ENCODE results near the gene MAX.

The MAX gene

GRCh38 chr14:65102441-65103149, at the start of gene MAX:
TSS of gene MAX (minus strand) at chr14:65102517. CDS start at chr14:65102339, 178 bp downstream.
- peaks cover 28% of the 10 kb centered on the region for H3K4me1 Mint-ChIP-seq (ENCODE audit: low read depth)
- peak within 1 kb of the TSS; percentile 89 for H3K4me3 Mint-ChIP-seq
- peaks cover 5% of the 10 kb centered on the region for H3K27me3 Mint-ChIP-seq (ENCODE audit: low read depth)
- H3K36me3 Mint-ChIP-seq (ENCODE audit: low read depth), result peaks cover 19% of the 10 kb centered on the region
- peak within 1 kb of the TSS; percentile 99 for H3K27ac Mint-ChIP-seq
- no peaks in the 10 kb centered on the region for H3K9me3 Mint-ChIP-seq

- Mint-ChIP-seq H3K27me3 (ENCODE audit: low read depth) (peaks cover 23% of the 10 kb centered on the region), H3K9me3 (no peaks in the 10 kb centered on the region), H3K27ac (no peak overlapping the region), H3K4me3 (no peak overlapping the region), H3K36me3 (ENCODE audit: low read depth) (no peaks in the 10 kb centered on the region), H3K4me1 (ENCODE audit: low read depth) (no peaks in the 10 kb centered on the region)
Measured at GRCh38 chr14:65151609-65151956, 49.3 kb upstream of the MAX start.

- Mint-ChIP-seq H3K4me3 (no peak overlapping the region), H3K9me3 (no peaks in the 10 kb centered on the region), H3K27me3 (ENCODE audit: low read depth) (peaks cover 26% of the 10 kb centered on the region), H3K36me3 (ENCODE audit: low read depth) (no peaks in the 10 kb centered on the region), H3K27ac (no peak overlapping the region), H3K4me1 (ENCODE audit: low read depth) (no peaks in the 10 kb centered on the region)
Measured at GRCh38 chr14:65150898-65151608, 48.7 kb upstream of the MAX start.

GRCh38 chr14:65149116-65149515, 46.8 kb upstream of the MAX start:
- H3K27me3 Mint-ChIP-seq (ENCODE audit: low read depth), result peaks cover 31% of the 10 kb centered on the region
- no peak overlapping the region for H3K27ac Mint-ChIP-seq
- H3K36me3 Mint-ChIP-seq (ENCODE audit: low read depth), result no peaks in the 10 kb centered on the region
- no peaks in the 10 kb centered on the region for H3K4me1 Mint-ChIP-seq (ENCODE audit: low read depth)
- H3K4me3 Mint-ChIP-seq, result no peak overlapping the region
- no peaks in the 10 kb centered on the region for H3K9me3 Mint-ChIP-seq

GRCh38 chr14:65144170-65144569, 41.9 kb upstream of the MAX start:
- Mint-ChIP-seq H3K27me3 (ENCODE audit: low read depth) (peaks cover 44% of the 10 kb centered on the region), H3K9me3 (no peaks in the 10 kb centered on the region), H3K27ac (no peak overlapping the region), H3K36me3 (ENCODE audit: low read depth) (no peaks in the 10 kb centered on the region), H3K4me3 (no peak overlapping the region), H3K4me1 (ENCODE audit: low read depth) (no peaks in the 10 kb centered on the region)

GRCh38 chr14:65142914-65143625, 40.8 kb upstream of the MAX start:
- no peak overlapping the region for H3K4me3 Mint-ChIP-seq
- no peak overlapping the region for H3K27ac Mint-ChIP-seq
- H3K9me3 Mint-ChIP-seq, result no peaks in the 10 kb centered on the region
- peaks cover 36% of the 10 kb centered on the region for H3K27me3 Mint-ChIP-seq (ENCODE audit: low read depth)
- no peaks in the 10 kb centered on the region for H3K36me3 Mint-ChIP-seq (ENCODE audit: low read depth)
- H3K4me1 Mint-ChIP-seq (ENCODE audit: low read depth), result no peaks in the 10 kb centered on the region

GRCh38 chr14:65142429-65142828, 40.1 kb upstream of the MAX start:
- Mint-ChIP-seq H3K4me3 (no peak overlapping the region), H3K36me3 (ENCODE audit: low read depth) (no peaks in the 10 kb centered on the region), H3K27me3 (ENCODE audit: low read depth) (peaks cover 33% of the 10 kb centered on the region), H3K4me1 (ENCODE audit: low read depth) (no peaks in the 10 kb centered on the region), H3K9me3 (no peaks in the 10 kb centered on the region), H3K27ac (no peak overlapping the region)

- no peaks in the 10 kb centered on the region for H3K4me1 Mint-ChIP-seq (ENCODE audit: low read depth)
- H3K9me3 Mint-ChIP-seq, result no peaks in the 10 kb centered on the region
- no peaks in the 10 kb centered on the region for H3K36me3 Mint-ChIP-seq (ENCODE audit: low read depth)
- H3K27me3 Mint-ChIP-seq (ENCODE audit: low read depth), result peaks cover 33% of the 10 kb centered on the region
- H3K4me3 Mint-ChIP-seq, result no peak overlapping the region
- no peak overlapping the region for H3K27ac Mint-ChIP-seq
Measured at GRCh38 chr14:65141523-65141922, 39.2 kb upstream of the MAX start.

GRCh38 chr14:65137648-65138307, 35.5 kb upstream of the MAX start:
- Mint-ChIP-seq H3K36me3 (ENCODE audit: low read depth) (no peaks in the 10 kb centered on the region), H3K4me3 (no peak overlapping the region), H3K27me3 (ENCODE audit: low read depth) (peaks cover 9% of the 10 kb centered on the region), H3K9me3 (no peaks in the 10 kb centered on the region), H3K27ac (no peak overlapping the region), H3K4me1 (ENCODE audit: low read depth) (peaks cover 2% of the 10 kb centered on the region)

GRCh38 chr14:65134651-65135579, 32.6 kb upstream of the MAX start:
- H3K4me3 Mint-ChIP-seq, result no peak overlapping the region
- no peaks in the 10 kb centered on the region for H3K9me3 Mint-ChIP-seq
- H3K36me3 Mint-ChIP-seq (ENCODE audit: low read depth), result no peaks in the 10 kb centered on the region
- peak overlapping the region; percentile 12 for H3K27ac Mint-ChIP-seq
- peaks cover 2% of the 10 kb centered on the region for H3K4me1 Mint-ChIP-seq (ENCODE audit: low read depth)
- no peaks in the 10 kb centered on the region for H3K27me3 Mint-ChIP-seq (ENCODE audit: low read depth)

- Mint-ChIP-seq H3K4me1 (ENCODE audit: low read depth) (peaks cover 2% of the 10 kb centered on the region), H3K9me3 (no peaks in the 10 kb centered on the region), H3K27ac (no peak overlapping the region), H3K27me3 (ENCODE audit: low read depth) (peaks cover 8% of the 10 kb centered on the region), H3K4me3 (no peak overlapping the region), H3K36me3 (ENCODE audit: low read depth) (no peaks in the 10 kb centered on the region)
Measured at GRCh38 chr14:65132855-65133254, 30.5 kb upstream of the MAX start.

- H3K4me3 Mint-ChIP-seq, result no peak overlapping the region
- no peaks in the 10 kb centered on the region for H3K36me3 Mint-ChIP-seq (ENCODE audit: low read depth)
- no peaks in the 10 kb centered on the region for H3K9me3 Mint-ChIP-seq
- peaks cover 2% of the 10 kb centered on the region for H3K4me1 Mint-ChIP-seq (ENCODE audit: low read depth)
- H3K27me3 Mint-ChIP-seq (ENCODE audit: low read depth), result peaks cover 17% of the 10 kb centered on the region
- no peak overlapping the region for H3K27ac Mint-ChIP-seq
Measured at GRCh38 chr14:65131301-65131701, 29.0 kb upstream of the MAX start.

- Mint-ChIP-seq H3K36me3 (ENCODE audit: low read depth) (no peaks in the 10 kb centered on the region), H3K4me1 (ENCODE audit: low read depth) (no peaks in the 10 kb centered on the region), H3K9me3 (no peaks in the 10 kb centered on the region), H3K4me3 (no peak overlapping the region), H3K27me3 (ENCODE audit: low read depth) (peaks cover 28% of the 10 kb centered on the region), H3K27ac (no peak overlapping the region)
Measured at GRCh38 chr14:65128096-65128495, 25.8 kb upstream of the MAX start.

All from T-helper 1 cell treated with Interleukin-12 subunit alpha and Interleukin-12 subunit beta and Interleukin-4 antibody, amounts not matched to agents 30 μg/mL and 1 μg/mL, for 36 hours (primary cell).